BLaER1 treated with 17β-estradiol and CSF1 and Interleukin-3, amounts not matched to agents 10 nM and 100 nM (cell line): Measurements from ENCODE around the gene PTPRM.
A peak's percentile ranks its signal among the peaks of the same experiment; 100 is the strongest.

Experiments
- H3K27ac ChIP-seq, 11 experiments: shearing (Covaris generic); formaldehyde crosslinking; 2 replicates each; pipeline ENCODE4 v1.8.1; 2022
- H3K27me3 ChIP-seq, 11 experiments: shearing (Covaris generic); formaldehyde crosslinking; 2 replicates each; pipeline ENCODE4 v1.8.1; 2022
- H3K36me3 ChIP-seq, 11 experiments: shearing (Covaris generic); formaldehyde crosslinking; 2 replicates each; pipeline ENCODE4 v1.8.1; 2022
- H3K4me1 ChIP-seq, 10 experiments: shearing (Covaris generic); formaldehyde crosslinking; 2 replicates each; pipeline ENCODE4 v1.8.1; 2022
- H3K4me2 ChIP-seq, 11 experiments: shearing (Covaris generic); formaldehyde crosslinking; 2 replicates each; pipeline ENCODE4 v1.8.1; 2022
- H3K4me3 ChIP-seq, 10 experiments: shearing (Covaris generic); formaldehyde crosslinking; 2 replicates each; pipeline ENCODE4 v1.8.1; 2022
- H3K9ac ChIP-seq, 11 experiments: shearing (Covaris generic); formaldehyde crosslinking; 2 replicates each; pipeline ENCODE4 v1.8.1; 2022
- H3K9me3 ChIP-seq, 11 experiments: shearing (Covaris generic); formaldehyde crosslinking; replicated peaks in 1 of 11; 2 replicates each; pipeline ENCODE4 v1.8.1; 2022
- H4K20me1 ChIP-seq, 11 experiments: shearing (Covaris generic); formaldehyde crosslinking; 2 replicates each; pipeline ENCODE4 v1.8.1; 2022
- Cebpa-rat ChIP-seq, 11 experiments: shearing (Covaris generic); IDR thresholded peaks; 2 replicates each; pipeline ENCODE4 v1.8.1; 2022

Gene PTPRM

DNA sequence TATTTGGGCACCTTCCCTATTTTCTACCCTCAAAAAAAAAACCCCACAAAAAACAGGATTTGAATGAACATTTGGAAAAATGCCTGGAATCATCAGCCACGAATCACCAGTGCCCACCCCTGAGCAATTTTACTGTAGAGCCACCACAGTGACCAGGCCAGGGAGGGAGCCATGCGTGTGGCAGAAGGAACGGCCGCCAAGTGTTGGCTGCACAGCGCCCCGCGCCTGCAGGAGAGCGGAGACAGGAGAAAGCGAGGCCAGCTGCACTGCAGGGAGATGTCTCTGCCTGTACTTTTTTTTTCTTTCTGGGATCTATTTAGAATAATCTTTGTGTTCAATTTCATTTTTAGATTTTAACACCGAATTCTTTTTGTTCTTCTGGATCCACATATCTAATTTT lies 772.8 kb downstream of the PTPRM start:
- H3K9ac ChIP-seq = no peak overlapping the region
- H3K4me1 ChIP-seq = peaks cover 0 to 26% (median 0%) of the 10 kb centered on the region in 10 experiments; a peak in 6 of 20 replicates

DNA sequence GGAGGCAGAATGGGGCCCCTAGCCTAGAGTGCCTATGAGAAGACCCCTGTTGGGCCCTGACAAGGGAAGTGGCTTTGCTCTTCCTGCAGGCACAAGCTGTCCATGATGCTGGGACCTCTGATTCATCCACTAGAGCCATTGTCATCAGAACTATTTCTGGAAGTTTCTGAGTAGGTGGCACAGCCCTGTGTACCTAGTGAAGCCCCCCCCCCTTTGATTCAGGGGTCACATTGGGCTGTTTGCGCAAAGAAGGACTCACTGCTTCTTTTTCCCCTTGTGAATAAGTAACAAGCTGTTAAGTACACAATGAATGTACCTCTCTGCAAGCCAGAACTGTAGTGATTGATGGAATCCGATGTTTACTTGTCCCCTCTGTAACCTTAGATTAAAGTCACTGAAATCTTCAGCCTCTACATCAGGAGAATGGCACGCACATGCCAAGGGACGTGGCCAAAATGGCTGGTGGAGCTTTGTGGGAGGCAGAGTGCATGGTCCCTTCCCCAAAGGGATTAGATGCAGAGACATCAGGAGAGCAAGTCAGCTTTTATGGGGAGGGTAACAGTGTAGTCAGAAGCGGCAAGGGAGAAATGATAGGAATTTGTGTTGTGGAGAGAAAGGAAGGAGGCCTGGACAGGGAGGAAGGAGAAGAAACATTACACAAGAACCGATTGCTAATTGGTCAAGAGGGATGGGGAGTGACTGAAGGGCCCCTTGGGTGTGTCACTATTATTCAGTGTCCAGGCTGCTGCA lies 774.5 kb downstream of the PTPRM start:
- no peaks in the 10 kb centered on the region for H3K9me3 ChIP-seq
- no peak overlapping the region for H3K9ac ChIP-seq
- peak overlapping the region in 3 of 11 experiments; percentile 40 to 67 (median 61); a peak in 6 of 22 replicates for H3K4me2 ChIP-seq
- TF ChIP-seq Cebpa-rat (IDR thresholded peaks at IDR 0.05) = no peak
- no peaks in the 10 kb centered on the region for H3K27me3 ChIP-seq
- H3K4me1 ChIP-seq = peaks cover 0 to 26% (median 0%) of the 10 kb centered on the region in 10 experiments; a peak in 6 of 20 replicates
- H4K20me1 ChIP-seq = no peaks in the 10 kb centered on the region
- H3K36me3 ChIP-seq = no peaks in the 10 kb centered on the region
- H3K4me3 ChIP-seq = no peak overlapping the region
- H3K27ac ChIP-seq = no peak overlapping the region

More for the DNA sequence above, 772.8 kb downstream of the PTPRM start:
- no peak overlapping the region for H3K27ac ChIP-seq
- no peaks in the 10 kb centered on the region for H3K9me3 ChIP-seq
- H3K27me3 ChIP-seq = no peaks in the 10 kb centered on the region
- no peak overlapping the region for H3K4me2 ChIP-seq
- H3K4me3 ChIP-seq = no peak overlapping the region
- TF ChIP-seq Cebpa-rat (IDR thresholded peaks at IDR 0.05) = no peak
- H4K20me1 ChIP-seq = no peaks in the 10 kb centered on the region
- no peaks in the 10 kb centered on the region for H3K36me3 ChIP-seq

DNA sequence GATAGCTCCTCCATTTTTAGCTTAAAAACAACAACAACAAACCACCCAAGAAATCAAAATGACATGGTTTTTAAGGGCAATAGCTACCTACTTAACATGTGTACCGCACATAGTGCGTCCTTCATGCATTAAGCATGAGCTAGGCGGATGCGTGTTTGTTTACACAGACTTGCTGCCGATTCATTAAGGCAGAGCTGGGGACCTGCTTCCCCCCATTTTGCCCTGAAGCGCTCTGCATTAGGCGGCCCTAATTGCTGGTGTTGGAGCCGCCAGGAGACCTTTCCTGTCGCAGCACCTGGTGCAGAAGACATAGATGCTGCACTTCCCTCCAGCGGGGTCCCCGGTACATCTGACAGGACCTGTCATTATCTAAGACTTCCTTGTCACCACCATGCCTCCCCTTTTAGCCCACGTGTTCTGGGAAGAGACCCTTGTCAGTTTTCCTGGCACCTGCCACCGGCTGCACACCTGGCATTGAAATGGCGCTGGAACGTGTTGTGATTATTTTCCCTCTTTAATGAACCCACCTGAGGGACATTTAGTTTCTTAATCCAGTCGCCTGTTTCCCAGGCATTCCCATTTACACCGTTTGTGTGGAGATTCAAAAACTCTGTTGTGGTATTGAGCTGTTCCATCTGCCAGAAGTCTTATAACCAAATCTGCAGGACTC lies 781.1 kb downstream of the PTPRM start:
- Histone ChIP-seq H4K20me1 (no peaks in the 10 kb centered on the region), H3K4me3 (no peak overlapping the region), H3K4me1 (peaks cover 0 to 6% (median 0%) of the 10 kb centered on the region in 10 experiments; a peak in 5 of 20 replicates), H3K9ac (no peak overlapping the region), H3K27ac (no peak overlapping the region), H3K9me3 (peaks cover 0 to 4% (median 0%) of the 10 kb centered on the region in 11 experiments; a peak in 1 of 22 replicates), H3K4me2 (no peak overlapping the region), H3K36me3 (no peaks in the 10 kb centered on the region), H3K27me3 (no peaks in the 10 kb centered on the region)
- TF ChIP-seq Cebpa-rat (IDR thresholded peaks at IDR 0.05) = no peak

DNA sequence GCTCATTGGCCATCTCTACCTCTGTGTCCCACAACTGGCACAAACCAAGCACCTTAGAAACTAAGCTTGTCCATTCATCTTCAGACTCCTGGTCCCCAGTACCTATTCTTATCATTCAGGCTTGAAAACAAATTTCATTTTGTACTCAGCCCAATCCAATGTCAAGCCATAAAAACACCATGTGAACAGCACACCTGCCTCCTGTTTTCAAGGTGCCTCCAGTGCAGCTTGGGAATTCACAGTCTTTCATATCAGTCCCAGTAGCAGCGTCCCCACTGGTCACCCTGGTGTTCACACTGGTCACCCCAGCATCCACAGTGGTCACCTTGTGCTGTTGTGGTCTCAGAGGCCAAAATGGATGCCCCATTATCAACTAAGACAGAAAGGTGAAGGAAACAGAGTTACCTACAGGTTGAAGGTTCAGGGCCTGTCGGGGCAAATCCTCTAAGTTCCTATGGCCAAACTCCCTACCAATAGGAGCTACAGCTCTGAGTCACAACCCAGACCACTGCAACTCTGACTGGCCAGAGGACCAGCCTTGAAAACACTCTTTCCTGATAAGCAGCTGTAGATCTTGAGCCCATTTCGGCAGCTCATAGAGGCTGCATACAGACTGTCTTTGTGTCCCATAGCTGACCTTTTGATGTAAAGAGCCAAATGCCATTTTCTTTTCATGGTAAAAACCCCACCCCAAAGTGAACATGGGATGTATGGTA lies 782.6 kb downstream of the PTPRM start:
- Histone ChIP-seq H3K9ac (no peak overlapping the region), H3K4me1 (no peaks in the 10 kb centered on the region), H3K36me3 (no peaks in the 10 kb centered on the region), H3K27me3 (no peaks in the 10 kb centered on the region), H3K4me2 (no peak overlapping the region), H3K4me3 (no peak overlapping the region), H3K9me3 (peaks cover 0 to 4% (median 0%) of the 10 kb centered on the region in 11 experiments; a peak in 1 of 22 replicates), H4K20me1 (no peaks in the 10 kb centered on the region), H3K27ac (no peak overlapping the region)
- TF ChIP-seq Cebpa-rat (IDR thresholded peaks at IDR 0.05) = no peak

DNA sequence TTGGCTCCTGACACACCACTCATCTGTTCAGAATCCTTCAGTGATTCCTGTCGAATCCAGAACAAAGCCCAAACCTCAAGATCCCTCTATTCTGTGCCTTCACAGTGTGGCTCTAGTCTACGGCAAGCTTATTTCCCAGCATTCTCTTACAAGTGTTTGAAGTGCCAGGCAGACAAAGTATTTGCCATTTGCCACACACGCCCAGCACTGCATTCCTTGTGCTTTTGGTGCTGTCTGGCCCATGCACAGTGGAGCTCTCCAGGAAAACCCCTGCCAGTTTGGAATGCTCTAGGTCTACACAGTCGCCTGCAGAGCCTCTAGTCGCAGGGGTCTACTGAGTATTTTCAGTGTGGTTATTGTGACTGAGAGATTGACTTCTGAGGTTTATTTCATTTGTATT lies 783.5 kb downstream of the PTPRM start:
- no peaks in the 10 kb centered on the region for H3K36me3 ChIP-seq
- H3K4me2 ChIP-seq = no peak overlapping the region
- H3K9ac ChIP-seq = no peak overlapping the region
- H3K27me3 ChIP-seq = no peaks in the 10 kb centered on the region
- no peaks in the 10 kb centered on the region for H3K4me1 ChIP-seq
- H3K4me3 ChIP-seq = no peak overlapping the region
- no peak overlapping the region for H3K27ac ChIP-seq
- peaks cover 0 to 4% (median 0%) of the 10 kb centered on the region in 11 experiments; a peak in 1 of 22 replicates for H3K9me3 ChIP-seq
- H4K20me1 ChIP-seq = no peaks in the 10 kb centered on the region
- no peak for TF ChIP-seq Cebpa-rat (IDR thresholded peaks at IDR 0.05)

DNA sequence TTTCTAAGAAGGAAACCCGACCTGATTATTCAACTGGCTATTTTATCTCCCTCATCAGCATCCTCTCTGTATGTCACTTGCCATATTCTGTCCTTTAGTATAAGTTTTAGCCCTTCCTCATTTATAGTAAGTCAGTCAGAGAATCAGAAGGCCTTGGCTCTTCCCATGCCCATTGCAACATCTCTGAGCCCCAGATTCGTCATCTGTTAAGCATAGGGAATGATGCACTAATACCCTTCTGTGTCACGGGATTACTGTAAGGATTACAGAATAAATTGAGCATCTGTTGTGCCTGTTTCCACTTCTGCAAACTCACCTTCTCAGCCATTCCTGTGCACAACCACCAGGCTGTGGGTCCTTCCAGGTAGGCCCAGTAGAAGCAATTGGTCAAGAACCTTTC lies 784.0 kb downstream of the PTPRM start:
- no peak overlapping the region for H3K9ac ChIP-seq
- H3K27me3 ChIP-seq = no peaks in the 10 kb centered on the region
- TF ChIP-seq Cebpa-rat (IDR thresholded peaks at IDR 0.05) = no peak
- H3K36me3 ChIP-seq = no peaks in the 10 kb centered on the region
- no peak overlapping the region for H3K4me2 ChIP-seq
- H3K9me3 ChIP-seq = peaks cover 0 to 4% (median 0%) of the 10 kb centered on the region in 11 experiments; a peak in 1 of 22 replicates
- H3K27ac ChIP-seq = no peak overlapping the region
- H3K4me1 ChIP-seq = no peaks in the 10 kb centered on the region
- no peaks in the 10 kb centered on the region for H4K20me1 ChIP-seq
- H3K4me3 ChIP-seq = no peak overlapping the region

DNA sequence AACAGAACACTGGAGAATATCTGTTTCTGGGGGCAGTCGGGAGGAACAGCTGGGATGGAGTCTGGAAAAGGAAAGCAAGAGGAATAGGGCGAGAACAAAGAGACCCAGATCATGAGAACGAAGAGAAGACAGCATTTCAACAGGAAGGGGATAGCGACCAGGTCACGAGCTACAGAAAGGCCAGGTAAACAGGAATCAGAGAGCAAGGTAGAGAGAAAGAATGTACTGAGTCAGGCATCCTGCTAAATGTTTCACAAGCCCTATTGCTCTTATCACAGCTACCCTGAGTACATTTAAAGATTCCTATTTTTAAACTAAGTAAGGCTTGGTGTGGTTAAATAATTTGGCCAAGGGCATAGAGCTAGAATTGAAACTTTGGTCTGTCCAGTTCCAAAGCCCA lies 787.2 kb downstream of the PTPRM start:
- H3K9ac ChIP-seq = no peak overlapping the region
- peaks cover 0 to 7% (median 0%) of the 10 kb centered on the region in 10 experiments; a peak in 1 of 20 replicates for H3K4me1 ChIP-seq
- no peaks in the 10 kb centered on the region for H4K20me1 ChIP-seq
- H3K27ac ChIP-seq = no peak overlapping the region
- no peak overlapping the region for H3K4me3 ChIP-seq
- no peak overlapping the region for H3K4me2 ChIP-seq
- H3K27me3 ChIP-seq = no peaks in the 10 kb centered on the region
- no peaks in the 10 kb centered on the region for H3K36me3 ChIP-seq
- no peak for TF ChIP-seq Cebpa-rat (IDR thresholded peaks at IDR 0.05)
- peaks cover 0 to 4% (median 0%) of the 10 kb centered on the region in 11 experiments; a peak in 1 of 22 replicates for H3K9me3 ChIP-seq

DNA sequence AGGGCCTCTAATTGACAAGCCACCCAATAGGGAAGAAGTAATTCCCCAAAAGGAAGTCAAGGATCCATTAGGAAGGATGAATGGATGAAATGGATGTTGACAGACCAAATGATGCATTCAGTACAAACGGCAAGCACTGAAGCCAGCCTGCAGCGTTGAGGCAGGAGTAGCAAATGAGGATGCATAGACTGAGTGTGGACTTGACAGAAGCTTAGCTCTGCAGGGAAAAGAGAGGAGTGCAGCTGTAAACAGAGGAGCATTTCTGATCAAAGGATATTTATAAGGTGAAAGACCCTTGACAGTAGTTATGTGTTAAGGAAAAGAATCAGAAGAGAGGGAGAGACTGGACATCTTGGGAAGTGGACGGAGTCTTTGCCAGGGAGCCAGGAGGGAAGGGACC lies 788.9 kb downstream of the PTPRM start:
- Histone ChIP-seq H3K4me1 (peaks cover 0 to 7% (median 0%) of the 10 kb centered on the region in 10 experiments; a peak in 1 of 20 replicates), H3K9ac (no peak overlapping the region), H3K27ac (no peak overlapping the region), H3K4me2 (no peak overlapping the region), H3K9me3 (peaks cover 0 to 4% (median 0%) of the 10 kb centered on the region in 11 experiments; a peak in 1 of 22 replicates), H4K20me1 (no peaks in the 10 kb centered on the region), H3K4me3 (no peak overlapping the region), H3K36me3 (no peaks in the 10 kb centered on the region), H3K27me3 (no peaks in the 10 kb centered on the region)
- no peak for TF ChIP-seq Cebpa-rat (IDR thresholded peaks at IDR 0.05)

DNA sequence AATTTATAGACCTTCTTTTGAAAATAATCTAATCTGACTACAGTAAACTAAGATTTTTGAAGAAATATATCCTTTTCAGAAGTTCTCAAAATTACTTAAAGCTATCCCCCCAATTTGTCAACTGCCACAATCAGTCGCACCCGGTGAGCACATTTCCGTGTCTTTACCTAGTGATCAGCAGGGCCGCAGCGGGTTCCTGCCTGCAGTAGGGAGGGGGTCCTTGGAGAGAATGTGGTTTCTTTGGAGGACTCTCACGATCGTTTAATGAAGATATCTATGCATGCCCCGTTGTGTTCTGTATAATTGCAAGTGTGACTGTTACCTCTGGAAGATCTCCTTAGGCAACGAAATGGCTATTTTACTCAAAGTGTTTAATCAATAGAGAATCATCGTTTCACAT lies 790.2 kb downstream of the PTPRM start:
- no peaks in the 10 kb centered on the region for H4K20me1 ChIP-seq
- no peak overlapping the region for H3K4me3 ChIP-seq
- H3K36me3 ChIP-seq = no peaks in the 10 kb centered on the region
- no peak overlapping the region for H3K27ac ChIP-seq
- peaks cover 0 to 4% (median 0%) of the 10 kb centered on the region in 11 experiments; a peak in 1 of 22 replicates for H3K9me3 ChIP-seq
- H3K4me2 ChIP-seq = peak overlapping the region in 2 of 11 experiments; percentile 2 to 34; a peak in 2 of 22 replicates
- no peak overlapping the region for H3K9ac ChIP-seq
- peaks cover 0 to 7% (median 0%) of the 10 kb centered on the region in 10 experiments; a peak in 1 of 20 replicates for H3K4me1 ChIP-seq
- H3K27me3 ChIP-seq = no peaks in the 10 kb centered on the region
- TF ChIP-seq Cebpa-rat (IDR thresholded peaks at IDR 0.05) = no peak
